IMR-90 (cell line): Measurements from ENCODE around the gene ATG9B. TPM values are rescaled to one million over a fixed set of nuclear protein-coding genes. Genes with fewer than 3 reads are reported as not detected.

Experiments used
- ATAC-seq: fragments of 200-7000 bp; cut with Tn5 transposase; 2 replicates; pipeline ENCODE4 v1.9.1; 2020; ENCODE audit warnings: low read depth, mild to moderate bottlenecking, moderate library complexity
- BruUV-seq: library from RNA; stranded (reverse); fragments of 400-500 nt; replicated peaks from 2 replicates; lab custom pipeline; 2021; lab: Mats Ljungman, UMichigan
- CTCF ChIA-PET: fragments of 300-600 bp; formaldehyde crosslinking; extraction: SDS; loops from one replicate; lab custom pipeline; 2021; ENCODE audit warnings: antibody characterized with exemption; lab: Yijun Ruan, JAX
- POLR2A ChIA-PET: fragments of 300-600 bp; sonication (Branson Sonifier 250); formaldehyde crosslinking; loops from one replicate; lab custom pipeline; 2022; ENCODE audit warnings: antibody characterized with exemption; ENCODE audit not compliant: unreplicated experiment; lab: Charles Lee
- DNase-seq: peaks from one replicate; pipeline ENCODE4 v3.0.0; 2013
- H2AFZ ChIP-seq: replicated peaks from 2 replicates; pipeline ENCODE3; 2013; ENCODE audit warnings: low read length, mild to moderate bottlenecking; ENCODE audit not compliant: poor library complexity
- H2AK5ac ChIP-seq: 2 replicates; pipeline ENCODE4 v1.6.1; 2013; ENCODE audit warnings: low read depth, low read length, inconsistent platforms
- H2AK9ac ChIP-seq: replicated peaks from 2 replicates; pipeline ENCODE3; 2013; ENCODE audit warnings: mild to moderate bottlenecking, low read depth, low read length, moderate library complexity; ENCODE audit not compliant: poor library complexity
- H2BK120ac ChIP-seq: 2 replicates; pipeline ENCODE4 v1.6.1; 2013; ENCODE audit warnings: low read depth, low read length, inconsistent platforms
- H2BK15ac ChIP-seq: 3 replicates; pipeline ENCODE4 v1.6.1; 2013; ENCODE audit warnings: low read depth, low read length, inconsistent platforms
- H2BK20ac ChIP-seq: 2 replicates; pipeline ENCODE4 v1.6.1; 2013; ENCODE audit warnings: low read depth, mild to moderate bottlenecking, inconsistent platforms, low read length, moderate library complexity
- H2BK5ac ChIP-seq: 2 replicates; pipeline ENCODE4 v1.6.1; 2013; ENCODE audit warnings: mild to moderate bottlenecking, low read depth, low read length, inconsistent platforms; ENCODE audit not compliant: poor library complexity, severe bottlenecking
- H3K14ac ChIP-seq: replicated peaks from 2 replicates; pipeline ENCODE4 v1.6.1; 2013; ENCODE audit warnings: low read depth, low read length, inconsistent platforms
- H3K18ac ChIP-seq: 2 replicates; pipeline ENCODE4 v1.6.1; 2013; ENCODE audit warnings: low read depth, low read length, control low read depth
- H3K23ac ChIP-seq: 2 replicates; pipeline ENCODE4 v1.6.1; 2013; ENCODE audit warnings: low read depth, low read length, inconsistent platforms
- H3K27ac ChIP-seq: 2 replicates; pipeline ENCODE4 v1.5.1; 2013; ENCODE audit warnings: mild to moderate bottlenecking, control low read depth, low read length; ENCODE audit not compliant: insufficient read depth
- H3K27me3 ChIP-seq: 2 replicates; pipeline ENCODE4 v1.6.1; 2013; ENCODE audit warnings: low read length; ENCODE audit not compliant: control insufficient read depth, insufficient read depth
- H3K36me3 ChIP-seq: 2 replicates; pipeline ENCODE4 v1.6.1; 2013; ENCODE audit warnings: low read length, mixed read lengths; ENCODE audit not compliant: control insufficient read depth, insufficient read depth
- H3K4ac ChIP-seq: 2 replicates; pipeline ENCODE4 v1.6.1; 2013; ENCODE audit warnings: low read depth, low read length, inconsistent platforms
- H3K4me1 ChIP-seq: 2 replicates; pipeline ENCODE4 v1.6.1; 2013; ENCODE audit warnings: low read length, mixed read lengths; ENCODE audit not compliant: control insufficient read depth, insufficient read depth
- H3K4me2 ChIP-seq: 2 replicates; pipeline ENCODE4 v1.6.1; 2013; ENCODE audit warnings: low read depth, mild to moderate bottlenecking, control low read depth, low read length, moderate library complexity
- H3K4me3 ChIP-seq: 2 replicates; pipeline ENCODE4 v1.5.1; 2013; ENCODE audit warnings: low read depth, mild to moderate bottlenecking, control low read depth, low read length, moderate library complexity; ENCODE audit not compliant: insufficient read depth
- H3K56ac ChIP-seq: 2 replicates; pipeline ENCODE4 v1.6.1; 2013; ENCODE audit warnings: low read length, inconsistent platforms; ENCODE audit not compliant: insufficient read depth; ENCODE audit errors: extremely low read depth
- H3K79me1 ChIP-seq, 2 experiments: 2 replicates each; pipeline ENCODE4 v1.6.1; 2013; ENCODE audit warnings: low read length in 2 of 2, inconsistent platforms in 1 of 2, low read depth in 1 of 2
- H3K9ac ChIP-seq: 2 replicates; pipeline ENCODE4 v1.6.1; 2013; ENCODE audit warnings: low read depth, low read length, control low read depth
- H3K9me1 ChIP-seq: 2 replicates; pipeline ENCODE4 v1.6.1; 2013; ENCODE audit warnings: low read length, inconsistent platforms; ENCODE audit not compliant: insufficient read depth
- H3K9me3 ChIP-seq: 2 replicates; pipeline ENCODE4 v1.6.1; 2013; ENCODE audit warnings: low read length; ENCODE audit not compliant: control insufficient read depth, insufficient read depth
- H4K20me1 ChIP-seq: 2 replicates; pipeline ENCODE4 v1.6.1; 2013; ENCODE audit warnings: low read length, inconsistent platforms; ENCODE audit not compliant: insufficient read depth
- H4K5ac ChIP-seq: 2 replicates; pipeline ENCODE4 v1.6.1; 2013; ENCODE audit warnings: mild to moderate bottlenecking, low read depth, low read length, control low read depth
- H4K8ac ChIP-seq, 2 experiments: 2 replicates each; pipeline ENCODE4 v1.6.1; 2013; ENCODE audit warnings: low read depth in 2 of 2, low read length in 2 of 2, control low read depth in 1 of 2, inconsistent platforms in 1 of 2
- H4K91ac ChIP-seq: 2 replicates; pipeline ENCODE4 v1.6.1; 2013; ENCODE audit warnings: low read depth, low read length, inconsistent platforms; ENCODE audit not compliant: insufficient read depth
- CEBPB ChIP-seq: IDR thresholded peaks from 2 replicates; pipeline ENCODE4 v1.6.1; 2012; ENCODE audit warnings: low read depth, low read length, improper control_type of control experiment
- MAZ ChIP-seq: IDR thresholded peaks from 2 replicates; pipeline ENCODE4 v1.6.1; 2012; ENCODE audit warnings: low read depth, mild to moderate bottlenecking, low read length, improper control_type of control experiment, moderate library complexity, borderline replicate concordance
- RCOR1 ChIP-seq: IDR thresholded peaks from 2 replicates; pipeline ENCODE4 v1.6.1; 2012; ENCODE audit warnings: mild to moderate bottlenecking, low read length, improper control_type of control experiment; ENCODE audit not compliant: insufficient replicate concordance
- SMC3 ChIP-seq: fragments of 150-350 bp; IDR thresholded peaks from 2 replicates; pipeline ENCODE4 v1.6.1; 2016; ENCODE audit warnings: low read depth, mild to moderate bottlenecking, antibody characterized with exemption, low read length, moderate library complexity
- USF2 ChIP-seq: fragments of 150-350 bp; IDR thresholded peaks from 2 replicates; pipeline ENCODE4 v1.6.1; 2017; ENCODE audit warnings: mild to moderate bottlenecking, antibody characterized with exemption, low read length, low read depth
- WGBS, 2 experiments: methylation state at CpG; one replicate each; pipeline versions ENCODE4 v1.1.5 to v1.1.7; 2013; ENCODE audit warnings: missing lambda C conversion rate in 2 of 2; ENCODE audit not compliant: insufficient read length in 1 of 2; ENCODE audit errors: extremely low coverage in 2 of 2; 5-methylcytosine and 5-hydroxymethylcytosine counted together
- dilution Hi-C: fragments of 300-500 bp; cut with HindIII; formaldehyde crosslinking; loops from one replicate; pipeline ENCODE4 v1.14.3; 2018; ENCODE audit warnings: low sequenced_read_pairs; ENCODE audit not compliant: unreplicated experiment
- in situ Hi-C: fragments of 300-500 bp; cut with MboI; formaldehyde crosslinking; loops from 3 replicates; pipeline ENCODE4 v1.14.3; 2019; ENCODE audit warnings: low sequenced_read_pairs, inconsistent platforms, mixed read lengths
- intact Hi-C: fragments of 100-400 bp; cut with micrococcal nuclease; formaldehyde crosslinking; loops from 2 replicates; pipeline ENCODE4 v1.10.0; 2022
- polyA plus RNA-seq, 3 experiments: library from polyadenylated mRNA; depleted of rRNA; stranded (reverse); fragments of >200 nt; gene quantifications; 2 replicates each; pipeline ENCODE4 v1.2.3, GENCODE V29; 2012; ENCODE audit warnings: low replicate concordance in 1 of 3
- total RNA-seq: library from RNA; depleted of rRNA; stranded (reverse); fragments of >200 nt; gene quantifications from 2 replicates; pipeline ENCODE4 v1.2.3, GENCODE V29; 2012

Gene ATG9B
- total and polyA plus RNA-seq, 2 of the 4 experiments (the other 2 are of a cell fraction), result 0.18 to 0.91 TPM

GRCh38 chr7:151057506-151057988 is 33.3 kb upstream of the ATG9B start, which contains the start of gene CDK5:
CDK5 (minus strand) TSS chr7:151057897; CDS start chr7:151057848, 49 bp downstream.
- H4K20me1 ChIP-seq, result peaks cover 13% of the 10 kb centered on the region
- peaks cover 12% of the 10 kb centered on the region; the same call in 1 of the 2 replicates for H3K9me1 ChIP-seq
- peak within 1 kb of the TSS; percentile 95 for H2AK5ac ChIP-seq
- TF ChIP-seq RCOR1, result no peak
- peak; percentile 83; the same call in 1 of the 2 replicates for TF ChIP-seq MAZ
- TF ChIP-seq SMC3, result no peak
- no peak for TF ChIP-seq USF2
- no peak for TF ChIP-seq CEBPB
- peak within 1 kb of the TSS; percentile 80 for H4K5ac ChIP-seq
- peak within 1 kb of the TSS; percentile 91 for H3K23ac ChIP-seq
- 0% methylated on average over 16 of the region's 30 CpGs; no CpG with 5 or more reads in 1 of the 2 experiments for WGBS, 2 experiments
- peak within 1 kb of the TSS; percentile 84 for H2BK120ac ChIP-seq
- dilution Hi-C loops (no loop called here), in situ Hi-C loops (no loop called here), intact Hi-C loops (no loop called here)
- H2BK15ac ChIP-seq, result peak within 1 kb of the TSS; percentile 69; the same call in 2 of the 3 replicates
- peak within 1 kb of the TSS; percentile 67 for H3K4me3 ChIP-seq
- H2BK5ac ChIP-seq, result peak within 1 kb of the TSS; percentile 94
- peak within 1 kb of the TSS; percentile 95 for H2AK9ac ChIP-seq
- ATAC-seq, result peak; percentile 8
- peak within 1 kb of the TSS; percentile 92 for H2AFZ ChIP-seq
- H3K79me1 ChIP-seq, result peaks cover 19 to 52% of the 10 kb centered on the region in 2 experiments
- H3K9ac ChIP-seq, result peak within 1 kb of the TSS; percentile 88
- no peaks in the 10 kb centered on the region for H3K9me3 ChIP-seq
- peak within 1 kb of the TSS; percentile 95 for H3K56ac ChIP-seq
- H3K14ac ChIP-seq, result peak within 1 kb of the TSS; percentile 97
- H3K27ac ChIP-seq, result peak within 1 kb of the TSS; percentile 91
- peak within 1 kb of the TSS; percentile 81 for H3K4me2 ChIP-seq
- H2BK20ac ChIP-seq, result peak within 1 kb of the TSS; percentile 18
- no peaks in the 10 kb centered on the region for H3K27me3 ChIP-seq
- H3K4me1 ChIP-seq, result peaks cover 36% of the 10 kb centered on the region
- POLR2A ChIA-PET, result no interaction called here
- BruUV-seq, result no TSS peak
- DNase-seq, result no peak
- H4K91ac ChIP-seq, result peak within 1 kb of the TSS; percentile 98
- H4K8ac ChIP-seq, result peak within 1 kb of the TSS; percentile 94 to 100
- peak within 1 kb of the TSS; percentile 52 for H3K18ac ChIP-seq
- no peaks in the 10 kb centered on the region for H3K36me3 ChIP-seq
- CTCF ChIA-PET, result interaction anchor here (0.8 kb wide), 1 partner anchor 1770 kb away, joined by 3 read pairs; no protein-coding TSS in a partner anchor
- peak within 1 kb of the TSS; percentile 97 for H3K4ac ChIP-seq
